HG02588 (cell line): ENCODE data around the gene ERRFI1.
"Not testable (repeated sequence)": the region's sequence is repeated elsewhere in the genome, so short reads cannot be mapped to it uniquely, and the experiment has no call there.

ENCODE experiments used
- ATAC-seq: cut with Tn5 transposase; IDR thresholded peaks from one replicate; pipeline ENCODE4 v1.9.1; 2021; ENCODE audit warnings: mild to moderate bottlenecking, moderate library complexity; ENCODE audit not compliant: unreplicated experiment

ERRFI1 gene

GRCh38 chr1:7975212-7975865 is 50.8 kb downstream of the ERRFI1 start:
- no peak for ATAC-seq

GRCh38 chr1:7973086-7973485 is 53.0 kb downstream of the ERRFI1 start:
- ATAC-seq = no peak

- no peak for ATAC-seq
Measured at GRCh38 chr1:7972285-7972684, 53.8 kb downstream of the ERRFI1 start.

GRCh38 chr1:7971024-7971423 is 55.1 kb downstream of the ERRFI1 start:
- no peak for ATAC-seq

- ATAC-seq = no peak
Measured at GRCh38 chr1:7970246-7970645, 55.9 kb downstream of the ERRFI1 start.

- ATAC-seq = no peak
Measured at GRCh38 chr1:7967651-7968050, 58.5 kb downstream of the ERRFI1 start.

GRCh38 chr1:7967196-7967595 is 58.9 kb downstream of the ERRFI1 start:
- no peak for ATAC-seq

GRCh38 chr1:7964476-7964875 is 61.6 kb downstream of the ERRFI1 start:
- ATAC-seq = no peak

GRCh38 chr1:7963841-7964240 is 62.3 kb downstream of the ERRFI1 start:
- ATAC-seq = not testable (repeated sequence)

- ATAC-seq = not testable (repeated sequence)
Measured at GRCh38 chr1:7963378-7963730, 62.8 kb downstream of the ERRFI1 start.

GRCh38 chr1:7962636-7963377 is 63.3 kb downstream of the ERRFI1 start:
- no peak for ATAC-seq

GRCh38 chr1:7962014-7962335 is 64.1 kb downstream of the ERRFI1 start:
- ATAC-seq = peak; percentile 0
